Left lung (tissue), 10 donors: ENCODE data around the gene MYCT1. TPM values are rescaled to one million over a fixed set of nuclear protein-coding genes. Genes with fewer than 3 reads are reported as not detected.

Experiments
- ATAC-seq: fragments of 200-7000 bp; cut with Tn5 transposase; one replicate; pipeline ENCODE4 v1.9.1; 2020; ENCODE audit warnings: moderate library complexity
- DNase-seq, 4 donors: peaks; one replicate each; pipeline ENCODE4 v3.0.0-alpha.2; 2013 to 2020
- H3K27ac ChIP-seq, 2 donors: fragments of 200-600 bp; sonication (generic) in 1 of 2; one replicate each; pipeline versions ENCODE4 v1.5.0 to v1.8.0; 2020 to 2021
- H3K27me3 ChIP-seq, 2 donors: fragments of 200-600 bp; sonication (generic) in 1 of 2; one replicate each; pipeline versions ENCODE4 v1.5.0 to v1.8.0; 2020 to 2021
- H3K36me3 ChIP-seq, 2 donors: fragments of 200-600 bp; sonication (generic) in 1 of 2; one replicate each; pipeline versions ENCODE4 v1.5.0 to v1.8.0; 2020 to 2021
- H3K4me1 ChIP-seq, 2 donors: fragments of 200-600 bp; one replicate each; pipeline ENCODE4 v1.8.0; 2021
- H3K4me3 ChIP-seq, 2 donors: fragments of 200-600 bp; sonication (generic) in 1 of 2; one replicate each; pipeline versions ENCODE4 v1.5.0 to v1.8.0; 2020 to 2021; ENCODE audit warnings: mild to moderate bottlenecking in 1 of 2
- H3K9me3 ChIP-seq, 2 donors: fragments of 200-600 bp; sonication (generic) in 1 of 2; one replicate each; pipeline versions ENCODE4 v1.5.0 to v1.8.0; 2020 to 2021
- intact Hi-C, 2 donors: fragments of 100-400 bp; cut with DNase I; formaldehyde crosslinking; loops; one replicate each; pipeline versions ENCODE4 v1.11.2 to v1.14.2; 2022
- polyA plus RNA-seq, 6 donors: library from polyadenylated mRNA; unstranded; fragments of 120-200 nt; gene quantifications; one replicate each; pipeline ENCODE4 v1.2.1, GENCODE V29; 2013; ENCODE audit not compliant: insufficient read length in 6 of 6
- total RNA-seq, 2 donors: library from RNA; stranded (reverse); fragmentation: NEBNext Ultra II Directional; extraction: Animal tissue kit (Norgen Biotek cat#: 25700); gene quantifications; one replicate each; pipeline ENCODE4 v1.2.1, GENCODE V29; 2021
- TF ChIP-seq, protein P1 (sequence below), 2 donors: fragments of 200-600 bp; sonication (generic) in 1 of 2; IDR thresholded peaks; one replicate each; pipeline versions ENCODE4 v1.5.0 to v1.8.0; 2021; ENCODE audit warnings: antibody characterized with exemption in 2 of 2
- donor health status: DM: no; HTN: yes; CAD: no.
- donor health status: DM: no; HTN: no; CAD: no.

MYCT1 gene
- total and polyA plus RNA-seq, 8 donors, result 10.3 to 40.7 (median 33.3) TPM

DNA sequence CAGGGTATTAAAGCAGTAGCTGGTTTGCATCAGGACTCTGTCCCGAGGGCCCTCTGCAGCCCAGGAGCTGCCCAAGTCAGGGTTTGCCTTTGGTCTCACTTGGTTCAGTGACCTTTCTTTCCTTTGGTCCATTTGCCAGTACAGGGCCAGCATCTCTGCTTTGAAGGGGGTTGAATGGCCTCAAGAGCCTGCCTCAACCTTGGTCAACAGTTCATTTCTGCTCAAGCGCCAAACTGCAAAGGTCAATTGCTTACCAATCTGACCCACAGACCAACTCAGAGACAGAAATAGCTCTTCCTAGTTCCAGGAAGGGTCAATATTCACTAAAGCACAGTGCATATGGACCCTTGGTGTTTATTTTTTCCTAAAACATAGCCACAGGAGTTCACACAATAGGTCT is 72.3 kb downstream of the MYCT1 start:
- H3K4me1 ChIP-seq, result no peaks in the 10 kb centered on the region
- DNase-seq (no peak), ATAC-seq (no peak)
- no peak overlapping the region for H3K27ac ChIP-seq
- no peaks in the 10 kb centered on the region for H3K27me3 ChIP-seq
- H3K36me3 ChIP-seq, result no peaks in the 10 kb centered on the region
- H3K4me3 ChIP-seq, result no peak overlapping the region
- no peaks in the 10 kb centered on the region for H3K9me3 ChIP-seq
- TF ChIP-seq, protein P1, sequence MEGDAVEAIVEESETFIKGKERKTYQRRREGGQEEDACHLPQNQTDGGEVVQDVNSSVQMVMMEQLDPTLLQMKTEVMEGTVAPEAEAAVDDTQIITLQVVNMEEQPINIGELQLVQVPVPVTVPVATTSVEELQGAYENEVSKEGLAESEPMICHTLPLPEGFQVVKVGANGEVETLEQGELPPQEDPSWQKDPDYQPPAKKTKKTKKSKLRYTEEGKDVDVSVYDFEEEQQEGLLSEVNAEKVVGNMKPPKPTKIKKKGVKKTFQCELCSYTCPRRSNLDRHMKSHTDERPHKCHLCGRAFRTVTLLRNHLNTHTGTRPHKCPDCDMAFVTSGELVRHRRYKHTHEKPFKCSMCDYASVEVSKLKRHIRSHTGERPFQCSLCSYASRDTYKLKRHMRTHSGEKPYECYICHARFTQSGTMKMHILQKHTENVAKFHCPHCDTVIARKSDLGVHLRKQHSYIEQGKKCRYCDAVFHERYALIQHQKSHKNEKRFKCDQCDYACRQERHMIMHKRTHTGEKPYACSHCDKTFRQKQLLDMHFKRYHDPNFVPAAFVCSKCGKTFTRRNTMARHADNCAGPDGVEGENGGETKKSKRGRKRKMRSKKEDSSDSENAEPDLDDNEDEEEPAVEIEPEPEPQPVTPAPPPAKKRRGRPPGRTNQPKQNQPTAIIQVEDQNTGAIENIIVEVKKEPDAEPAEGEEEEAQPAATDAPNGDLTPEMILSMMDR (IDR thresholded peaks at IDR 0.05), result no peak
- intact Hi-C loops, result no loop called here

DNA sequence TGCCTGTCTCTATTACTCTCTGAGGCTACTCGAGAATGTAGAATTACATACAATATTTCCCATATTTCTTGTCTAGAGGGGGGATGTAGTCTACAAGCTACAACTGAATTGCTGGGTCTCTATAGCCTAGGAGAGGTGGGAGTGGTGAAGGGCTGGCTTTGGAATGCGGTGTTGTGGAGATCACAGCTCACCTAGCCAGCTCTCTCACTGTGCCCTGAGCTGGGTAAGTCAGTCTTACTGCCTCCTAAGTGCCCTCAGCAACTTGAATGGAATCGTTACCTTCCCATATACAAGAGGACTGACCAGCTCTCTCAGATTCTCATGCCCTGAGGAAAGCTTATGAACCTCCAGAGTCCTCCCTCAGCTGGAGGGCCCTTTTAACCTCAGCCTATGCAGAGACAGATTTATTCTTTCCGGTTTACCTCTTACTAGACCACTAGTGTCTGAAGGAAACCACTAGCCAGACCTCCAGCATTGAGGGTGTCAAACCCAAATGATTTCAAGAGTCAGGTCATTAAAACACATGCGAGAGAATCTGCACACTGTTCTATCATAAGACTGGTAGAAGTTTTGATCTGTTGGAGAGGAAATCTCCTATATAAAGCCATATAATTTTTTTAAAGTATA is 73.5 kb downstream of the MYCT1 start:
- Histone ChIP-seq H3K4me1 (no peaks in the 10 kb centered on the region), H3K27me3 (no peaks in the 10 kb centered on the region), H3K9me3 (no peaks in the 10 kb centered on the region), H3K27ac (no peak overlapping the region), H3K4me3 (no peak overlapping the region), H3K36me3 (no peaks in the 10 kb centered on the region)
- DNase-seq (no peak), ATAC-seq (no peak)
- intact Hi-C loops, result no loop called here
- TF ChIP-seq, protein P1 (IDR thresholded peaks at IDR 0.05), result no peak

Other genes with a start within 250 kb of the MYCT1 start
- gene SYNE1, start 60.5 kb upstream of the MYCT1 start, total RNA-seq, result 100 to 1,000 TPM; 171 to 201 TPM
- 100 to 1,000 TPM in 4 of 6 donors, 10 to 100 TPM in 2; 79.1 to 108 (median 103) TPM for gene SYNE1, start 60.5 kb upstream of the MYCT1 start, polyA plus RNA-seq
- gene VIP, start 52.9 kb downstream of the MYCT1 start, total RNA-seq, result 1 to 10 TPM in 1 of 2 donors, under 1 TPM in 1; 0.23 to 1.4 TPM
- 1 to 10 TPM; 2.3 to 3.8 (median 3.1) TPM for gene VIP, start 52.9 kb downstream of the MYCT1 start, polyA plus RNA-seq